C4-2B (cell line): Measurements from ENCODE around the gene LDHAL6B.
A peak's percentile ranks its signal among the peaks of the same experiment; 100 is the strongest.

Experiments
- H3K27ac ChIP-seq: fragments of 450-650 bp; 2 replicates; pipeline ENCODE4 v1.5.1; 2017
- CTCF ChIP-seq: fragments of 450-650 bp; conservative IDR thresholded peaks from 2 replicates; pipeline ENCODE4 v1.5.1; 2017; ENCODE audit warnings: mild to moderate bottlenecking
- ZFX ChIP-seq: fragments of 450-650 bp; IDR thresholded peaks from 2 replicates; pipeline ENCODE4 v1.6.1; 2017

Gene LDHAL6B

GRCh38 chr15:59172289-59172901, 34.2 kb upstream of the LDHAL6B start:
- H3K27ac ChIP-seq: no peak overlapping the region
- TF ChIP-seq CTCF: no peak

GRCh38 chr15:59173194-59173593, 33.4 kb upstream of the LDHAL6B start:
- H3K27ac ChIP-seq: no peak overlapping the region
- TF ChIP-seq ZFX: no peak
- no peak for TF ChIP-seq CTCF

GRCh38 chr15:59174151-59174834, 32.4 kb upstream of the LDHAL6B start:
- no peak for TF ChIP-seq ZFX
- no peak for TF ChIP-seq CTCF
- no peak overlapping the region for H3K27ac ChIP-seq

- TF ChIP-seq ZFX: no peak
- peak; percentile 80 for TF ChIP-seq CTCF
- H3K27ac ChIP-seq: no peak overlapping the region
Observed at GRCh38 chr15:59174835-59175831, 31.5 kb upstream of the LDHAL6B start.

- H3K27ac ChIP-seq: no peak overlapping the region
- TF ChIP-seq CTCF (no peak), ZFX (no peak)
Observed at GRCh38 chr15:59176653-59177316, 29.9 kb upstream of the LDHAL6B start.

GRCh38 chr15:59177317-59177660, 29.4 kb upstream of the LDHAL6B start:
- no peak overlapping the region for H3K27ac ChIP-seq
- TF ChIP-seq ZFX: no peak
- no peak for TF ChIP-seq CTCF
